HepG2 (cell line): ENCODE measurements around the gene NDUFAF5. TPM values are rescaled to one million over a fixed set of nuclear protein-coding genes. Genes with fewer than 3 reads are reported as not detected.

Source experiments
- ARNT ChIP-seq: fragments of 450-650 bp; IDR thresholded peaks from 2 replicates; pipeline ENCODE4 v1.6.1; 2017
- ATF2 ChIP-seq: sonication (generic); formaldehyde crosslinking; IDR thresholded peaks from 2 replicates; pipeline ENCODE4 v1.4.0; 2020; ENCODE audit warnings: missing genetic modification reagents
- EHMT2 ChIP-seq: fragments of 200-600 bp; sonication (generic); IDR thresholded peaks from 2 replicates; pipeline ENCODE4 v1.7.0; 2017; ENCODE audit warnings: antibody characterized with exemption, low read depth, low read length, borderline replicate concordance
- HNF4G ChIP-seq, 2 experiments: sonication (generic) in 1 of 2; formaldehyde crosslinking in 1 of 2; IDR thresholded peaks; 2 replicates each; pipeline versions ENCODE4 v1.4.0 to v1.6.1; 2011 to 2020; ENCODE audit warnings: borderline replicate concordance in 2 of 2, low read depth in 2 of 2, mild to moderate bottlenecking in 2 of 2, low read length in 1 of 2, missing genetic modification reagents in 1 of 2, moderate library complexity in 1 of 2
- HNRNPUL1 ChIP-seq: fragments of 200-400 bp; formaldehyde crosslinking; IDR thresholded peaks from 2 replicates; pipeline ENCODE4 v1.6.1; 2017; ENCODE audit warnings: low read depth, mild to moderate bottlenecking, low read length, moderate library complexity
- MIXL1 ChIP-seq: IDR thresholded peaks from 2 replicates; pipeline ENCODE4 v1.6.1; 2016
- NR2C2 ChIP-seq: sonication (generic); formaldehyde crosslinking; IDR thresholded peaks from 2 replicates; pipeline ENCODE4 v1.4.0; 2020; ENCODE audit warnings: missing genetic modification reagents, mild to moderate bottlenecking, moderate library complexity, borderline replicate concordance
- NR2F6 ChIP-seq, 2 experiments: IDR thresholded peaks; 2 replicates each; pipeline ENCODE4 v1.6.1; 2016; ENCODE audit warnings: antibody characterized with exemption in 1 of 2, mild to moderate bottlenecking in 1 of 2
- STAG1 ChIP-seq: sonication (generic); formaldehyde crosslinking; IDR thresholded peaks from 2 replicates; pipeline ENCODE4 v1.4.0; 2020; ENCODE audit warnings: missing genetic modification reagents
- TOE1 ChIP-seq: sonication (generic); formaldehyde crosslinking; IDR thresholded peaks from 2 replicates; pipeline ENCODE4 v1.4.0; 2020; ENCODE audit warnings: mild to moderate bottlenecking, missing genetic modification reagents
- TRIM24 ChIP-seq: sonication (generic); formaldehyde crosslinking; IDR thresholded peaks from 2 replicates; pipeline ENCODE4 v1.8.0; 2022; ENCODE audit warnings: mild to moderate bottlenecking, missing genetic modification reagents
- ZBTB44 ChIP-seq: sonication (generic); formaldehyde crosslinking; IDR thresholded peaks from 2 replicates; pipeline ENCODE4 v1.4.0; 2020; ENCODE audit warnings: missing genetic modification reagents
- ZNF335 ChIP-seq: sonication (generic); formaldehyde crosslinking; IDR thresholded peaks from 2 replicates; pipeline ENCODE4 v1.4.0; 2020; ENCODE audit warnings: missing genetic modification reagents
- ZNF33A ChIP-seq: sonication (generic); formaldehyde crosslinking; IDR thresholded peaks from 2 replicates; pipeline ENCODE4 v1.5.1; 2020; ENCODE audit warnings: missing genetic modification reagents, mild to moderate bottlenecking, moderate library complexity, borderline replicate concordance
- ZNF432 ChIP-seq: sonication (generic); formaldehyde crosslinking; IDR thresholded peaks from 2 replicates; pipeline ENCODE4 v1.5.0; 2020; ENCODE audit warnings: missing genetic modification reagents, mild to moderate bottlenecking, borderline replicate concordance
- ZNF549 ChIP-seq: sonication (generic); formaldehyde crosslinking; IDR thresholded peaks from 2 replicates; pipeline ENCODE4 v1.5.0; 2020; ENCODE audit warnings: missing genetic modification reagents
- ZNF556 ChIP-seq: sonication (generic); formaldehyde crosslinking; IDR thresholded peaks from 2 replicates; pipeline ENCODE4 v1.4.0; 2020; ENCODE audit warnings: mild to moderate bottlenecking, missing genetic modification reagents, borderline replicate concordance
- ZNF572 ChIP-seq: sonication (generic); formaldehyde crosslinking; IDR thresholded peaks from 2 replicates; pipeline ENCODE4 v1.5.1; 2020; ENCODE audit warnings: mild to moderate bottlenecking, missing genetic modification reagents
- ZNF615 ChIP-seq: sonication (generic); formaldehyde crosslinking; IDR thresholded peaks from 2 replicates; pipeline ENCODE4 v1.5.0; 2020; ENCODE audit warnings: mild to moderate bottlenecking, missing genetic modification reagents, borderline replicate concordance
- ZSCAN9 ChIP-seq: IDR thresholded peaks from 2 replicates; pipeline ENCODE4 v1.6.1; 2016; ENCODE audit warnings: borderline replicate concordance
- polyA plus RNA-seq, 8 experiments: library from polyadenylated mRNA; depleted of rRNA in 3 of 8; stranded (reverse) in 7 of 8; unstranded in 1 of 8; fragments of >200 nt; fragmentation: Illumina TruSeq in 4 of 8; extraction: Trizol in 4 of 8; gene quantifications; 2 replicates each; pipeline versions ENCODE4 v1.2.1 to v1.2.3, GENCODE V29; 2011 to 2016; ENCODE audit warnings: low read depth in 4 of 8, missing spikeins in 1 of 8, mixed read lengths in 1 of 8; ENCODE audit not compliant: insufficient read depth in 1 of 8
- total RNA-seq, 5 experiments: library from RNA; depleted of rRNA; stranded (reverse); fragments of >200 nt; fragmentation: Illumina TruSeq; extraction: Trizol; gene quantifications; 2 replicates each; pipeline ENCODE4 v1.2.3, GENCODE V29; 2016; ENCODE audit warnings: low read depth in 1 of 5
- TF ChIP-seq, protein P1 (sequence below): IDR thresholded peaks from 2 replicates; pipeline ENCODE4 v1.6.1; 2016; ENCODE audit warnings: missing genetic modification reagents, missing compliant biosample characterization
- TF ChIP-seq, protein P2 (sequence below): fragments of 450-650 bp; IDR thresholded peaks from 2 replicates; pipeline ENCODE4 v1.6.1; 2017

Gene NDUFAF5
- total and polyA plus RNA-seq, 2 of the 13 experiments (the other 11 are each of a cell fraction or from before 2014, with no cell fraction given) = 23.1 to 66.7 TPM

DNA sequence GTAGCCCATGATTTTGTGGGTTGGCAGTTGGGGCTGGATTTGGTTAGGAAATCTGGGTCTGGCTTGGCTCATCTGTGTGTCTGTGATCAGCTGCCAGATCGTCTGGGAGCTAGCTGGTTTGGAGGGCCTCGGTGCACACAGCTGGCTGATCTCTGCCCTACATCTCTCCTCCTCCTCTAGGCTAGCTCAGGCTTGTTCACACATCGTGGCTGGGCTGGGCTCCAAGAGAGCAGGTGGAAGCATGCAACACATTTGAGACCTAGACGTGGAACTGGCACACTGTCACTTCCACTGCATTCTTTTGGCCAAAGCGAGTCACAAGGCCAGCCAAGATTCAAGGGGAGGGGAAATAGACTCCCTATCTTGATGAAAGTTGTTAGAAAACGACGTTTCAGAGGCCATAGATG is 15.9 kb downstream of the NDUFAF5 start (continued):
- TF ChIP-seq ZBTB44 = no peak
- TF ChIP-seq, protein P1, sequence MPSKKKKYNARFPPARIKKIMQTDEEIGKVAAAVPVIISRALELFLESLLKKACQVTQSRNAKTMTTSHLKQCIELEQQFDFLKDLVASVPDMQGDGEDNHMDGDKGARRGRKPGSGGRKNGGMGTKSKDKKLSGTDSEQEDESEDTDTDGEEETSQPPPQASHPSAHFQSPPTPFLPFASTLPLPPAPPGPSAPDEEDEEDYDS = no peak
- no peak for TF ChIP-seq TRIM24 (CRISPR knock-in tag)
- TF ChIP-seq TOE1 (CRISPR knock-in tag) = no peak
- no peak for TF ChIP-seq ARNT
- no peak for TF ChIP-seq NR2C2
- TF ChIP-seq HNF4G (IDR thresholded peaks at IDR 0.05; ENCODE audit: borderline replicate concordance, low read depth, low read length) = peak; percentile 49; the same call in 1 of the 2 replicates
- no peak for TF ChIP-seq HNF4G (CRISPR knock-in tag; IDR thresholded peaks at IDR 0.05; ENCODE audit: borderline replicate concordance, low read depth)
- no peak for TF ChIP-seq ZNF572
- TF ChIP-seq ZNF556 = peak; percentile 60; the same call in 1 of the 2 replicates
- 0 out of 2 replicates have a peak, but pooled peaks have one; percentile 29 for TF ChIP-seq MIXL1 (CRISPR knock-in tag)
- TF ChIP-seq, protein P2, sequence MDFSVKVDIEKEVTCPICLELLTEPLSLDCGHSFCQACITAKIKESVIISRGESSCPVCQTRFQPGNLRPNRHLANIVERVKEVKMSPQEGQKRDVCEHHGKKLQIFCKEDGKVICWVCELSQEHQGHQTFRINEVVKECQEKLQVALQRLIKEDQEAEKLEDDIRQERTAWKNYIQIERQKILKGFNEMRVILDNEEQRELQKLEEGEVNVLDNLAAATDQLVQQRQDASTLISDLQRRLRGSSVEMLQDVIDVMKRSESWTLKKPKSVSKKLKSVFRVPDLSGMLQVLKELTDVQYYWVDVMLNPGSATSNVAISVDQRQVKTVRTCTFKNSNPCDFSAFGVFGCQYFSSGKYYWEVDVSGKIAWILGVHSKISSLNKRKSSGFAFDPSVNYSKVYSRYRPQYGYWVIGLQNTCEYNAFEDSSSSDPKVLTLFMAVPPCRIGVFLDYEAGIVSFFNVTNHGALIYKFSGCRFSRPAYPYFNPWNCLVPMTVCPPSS = no peak
- no peak for TF ChIP-seq ZNF615 (CRISPR knock-in tag)
- TF ChIP-seq ZNF549 (CRISPR knock-in tag) = no peak
- no peak; the same call in 1 of the 2 replicates for TF ChIP-seq NR2F6 (IDR thresholded peaks at IDR 0.05)
- no peak for TF ChIP-seq NR2F6 (CRISPR knock-in tag; IDR thresholded peaks at IDR 0.05)
- no peak for TF ChIP-seq ZNF432
- peak; percentile 50; the same call in 1 of the 2 replicates for TF ChIP-seq ZSCAN9
- peak; percentile 46; the same call in 1 of the 2 replicates for TF ChIP-seq ATF2 (CRISPR knock-in tag)
- no peak for TF ChIP-seq ZNF33A (CRISPR knock-in tag)
- TF ChIP-seq STAG1 (CRISPR knock-in tag) = 0 out of 2 replicates have a peak, but pooled peaks have one; percentile 11
- TF ChIP-seq HNRNPUL1 = no peak
- no peak; the same call in 1 of the 2 replicates for TF ChIP-seq EHMT2
- TF ChIP-seq ZNF335 = no peak
